ENCODE data around the gene UCHL5. TPM values are rescaled to one million over a fixed set of nuclear protein-coding genes. Genes with fewer than 3 reads are reported as not detected.

The UCHL5 gene
- total and polyA plus RNA-seq, 2 of the 13 experiments (the other 11 are each of a cell fraction or from before 2014, with no cell fraction given) = 18.2 to 44.1 TPM

GRCh38 chr1:193104907-193105820 is 46.0 kb upstream of the UCHL5 start, which contains the start of gene GLRX2 (continued):
- TF ChIP-seq MAX (IDR thresholded peaks at IDR 0.05) (peak; percentile 72), HOXA5 (CRISPR knock-in tag; IDR thresholded peaks at IDR 0.05) (no peak), REXO4 (CRISPR knock-in tag; IDR thresholded peaks at IDR 0.05; ENCODE audit: borderline replicate concordance) (0 out of 2 replicates have a peak, but pooled peaks have one; percentile 54), WIZ (CRISPR knock-in tag; IDR thresholded peaks at IDR 0.05) (no peak), POGZ (CRISPR knock-in tag; IDR thresholded peaks at IDR 0.05) (peak; percentile 35; the same call in 1 of the 2 replicates), TRIM24 (CRISPR knock-in tag; IDR thresholded peaks at IDR 0.05) (no peak), ZBTB33 (CRISPR knock-in tag; IDR thresholded peaks at IDR 0.05) (no peak), POGK (CRISPR knock-in tag; conservative IDR thresholded peaks at IDR 0.05) (peak; percentile 67; the same call in 1 of the 2 replicates), CEBPB (IDR thresholded peaks at IDR 0.05; ENCODE audit: borderline replicate concordance, low read depth, low read length) (0 out of 2 replicates have a peak, but pooled peaks have one; percentile 23), ZSCAN22 (CRISPR knock-in tag; IDR thresholded peaks at IDR 0.05) (no peak), GLMP (CRISPR knock-in tag; IDR thresholded peaks at IDR 0.05; ENCODE audit: borderline replicate concordance) (no peak), ZNF644 (CRISPR knock-in tag; IDR thresholded peaks at IDR 0.05; ENCODE audit: low read depth) (no peak), TOPORS (CRISPR knock-in tag; IDR thresholded peaks at IDR 0.05) (peak; percentile 35; the same call in 1 of the 2 replicates), ZNF549 (CRISPR knock-in tag; IDR thresholded peaks at IDR 0.05) (no peak), ZNF354B (CRISPR knock-in tag; IDR thresholded peaks at IDR 0.05) (no peak), ZNF143 (CRISPR knock-in tag; IDR thresholded peaks at IDR 0.05) (0 out of 2 replicates have a peak, but pooled peaks have one; percentile 22), ZNF597 (CRISPR knock-in tag; IDR thresholded peaks at IDR 0.05) (no peak), NR2F1 (CRISPR knock-in tag; IDR thresholded peaks at IDR 0.05) (peak in 1 of 2 experiments; percentile 33; a peak in 1 of 4 replicates), MNT (IDR thresholded peaks at IDR 0.05) (no peak), ZNF333 (CRISPR knock-in tag; IDR thresholded peaks at IDR 0.05; ENCODE audit: borderline replicate concordance) (0 out of 2 replicates have a peak, but pooled peaks have one; percentile 48), RAD21 (CRISPR knock-in tag; IDR thresholded peaks at IDR 0.05) (peak; percentile 69), SIN3B (IDR thresholded peaks at IDR 0.05; ENCODE audit: low read length) (no peak)

Measured in HepG2 (cell line).